Tibial nerve (tissue), 4 donors: ENCODE measurements around the gene TBC1D14.

Experiments used
- CTCF ChIP-seq, 5 experiments: fragments of 200-600 bp in 3 of 5; fragments of 450-650 bp in 2 of 5; sonication (generic) in 3 of 5; IDR thresholded peaks; one replicate each; pipeline ENCODE4 v1.5.1; 2016 to 2019; ENCODE audit warnings: antibody characterized with exemption in 5 of 5, mild to moderate bottlenecking in 3 of 5, moderate library complexity in 2 of 5
- EP300 ChIP-seq, 2 donors: sonication (generic); formaldehyde crosslinking; IDR thresholded peaks; one replicate each; pipeline ENCODE4 v1.6.1; 2017; ENCODE audit warnings: antibody characterized with exemption in 2 of 2, mild to moderate bottlenecking in 1 of 2
- POLR2A ChIP-seq, 2 donors: fragments of 450-650 bp; IDR thresholded peaks; one replicate each; pipeline ENCODE4 v1.6.1; 2017; ENCODE audit warnings: antibody characterized with exemption in 2 of 2, mild to moderate bottlenecking in 2 of 2, moderate library complexity in 2 of 2

DNA sequence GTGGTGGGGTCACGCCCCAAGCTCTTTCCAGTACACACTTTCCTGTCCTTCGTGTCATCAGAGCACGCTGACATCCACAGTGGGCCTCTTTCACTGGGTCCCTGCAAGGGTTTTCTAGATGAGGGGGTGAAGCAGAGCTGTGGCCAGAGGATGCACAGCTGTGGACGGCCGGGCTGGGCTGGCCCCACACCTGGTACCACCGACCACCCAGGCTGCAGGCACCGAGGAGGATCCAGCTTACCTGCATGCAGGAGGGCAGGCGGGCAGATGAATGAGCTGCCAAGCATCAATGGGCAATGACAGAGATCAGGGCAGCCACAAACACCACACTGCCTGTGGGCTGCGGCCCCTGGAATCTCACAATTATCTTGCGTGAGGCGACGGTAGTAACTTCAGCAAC lies 167.7 kb downstream of the TBC1D14 start:
- TF ChIP-seq CTCF (IDR thresholded peaks at IDR 0.05) (no peak), POLR2A (IDR thresholded peaks at IDR 0.05) (no peak), EP300 (IDR thresholded peaks at IDR 0.05) (no peak)
